Neutrophil (primary cell): ENCODE data around the gene TYROBP.

Experiments
- H3K27ac ChIP-seq: fragments of 200-600 bp; sonication (generic); 2 replicates; pipeline ENCODE4 v1.5.1; 2016; ENCODE audit warnings: mild to moderate bottlenecking, moderate library complexity
- H3K27me3 ChIP-seq: fragments of 200-600 bp; sonication (generic); 2 replicates; pipeline ENCODE4 v1.6.0; 2016; ENCODE audit warnings: mild to moderate bottlenecking
- H3K36me3 ChIP-seq: fragments of 200-600 bp; sonication (generic); 2 replicates; pipeline ENCODE4 v1.5.1; 2017
- H3K4me1 ChIP-seq, 2 experiments: fragments of 200-600 bp in 1 of 2; sonication (generic) in 1 of 2; 1 replicate in 1 of 2; 2 replicates in 1 of 2; pipeline versions ENCODE4 v1.5.1 to v1.6.1; 2013 to 2016; ENCODE audit warnings: low read depth in 1 of 2, low read length in 1 of 2, mild to moderate bottlenecking in 1 of 2, moderate library complexity in 1 of 2; ENCODE audit not compliant: control insufficient read depth in 1 of 2, insufficient read depth in 1 of 2
- H3K4me3 ChIP-seq, 2 experiments: fragments of 200-600 bp in 1 of 2; sonication (generic) in 1 of 2; 1 replicate in 1 of 2; 2 replicates in 1 of 2; pipeline ENCODE4 v1.5.1; 2013 to 2016; ENCODE audit warnings: low read depth in 1 of 2, low read length in 1 of 2, mild to moderate bottlenecking in 1 of 2, moderate library complexity in 1 of 2
- H3K9me3 ChIP-seq: fragments of 200-600 bp; sonication (generic); 2 replicates; pipeline ENCODE4 v1.5.1; 2016
- CTCF ChIP-seq: fragments of 200-600 bp; sonication (generic); IDR thresholded peaks from 2 replicates; pipeline ENCODE4 v1.5.1; 2016; ENCODE audit warnings: antibody characterized with exemption

TYROBP gene

DNA sequence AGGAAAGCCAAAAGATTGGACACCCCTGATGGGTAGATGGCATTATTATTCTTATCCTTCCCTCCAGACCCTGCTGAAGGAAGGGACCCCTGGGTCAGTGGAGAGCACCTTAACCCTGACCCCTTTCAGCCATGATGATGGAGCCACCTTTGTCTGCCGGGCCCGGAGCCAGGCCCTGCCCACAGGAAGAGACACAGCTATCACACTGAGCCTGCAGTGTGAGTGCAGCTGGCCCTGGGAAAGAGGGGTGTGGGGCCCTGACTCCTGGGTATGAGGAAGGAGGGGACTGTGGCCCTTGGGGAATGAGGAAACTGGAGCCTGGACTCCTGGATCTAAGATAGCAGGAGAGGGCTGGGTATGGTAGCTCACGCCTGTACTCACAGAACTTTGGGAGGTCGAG, 48.7 kb downstream of the TYROBP start:
- no peak overlapping the region for H3K27ac ChIP-seq
- no peak for TF ChIP-seq CTCF
- H3K9me3 ChIP-seq = no peaks in the 10 kb centered on the region
- H3K36me3 ChIP-seq = no peaks in the 10 kb centered on the region
- H3K4me1 ChIP-seq = peaks cover 3 to 4% of the 10 kb centered on the region in 2 experiments
- H3K4me3 ChIP-seq = no peak overlapping the region
- peaks cover 100% of the 10 kb centered on the region for H3K27me3 ChIP-seq

GRCh38 chr19:35858311-35858710, 49.8 kb downstream of the TYROBP start:
- peaks cover 3 to 4% of the 10 kb centered on the region in 2 experiments for H3K4me1 ChIP-seq
- no peaks in the 10 kb centered on the region for H3K36me3 ChIP-seq
- no peak for TF ChIP-seq CTCF
- H3K27me3 ChIP-seq = peaks cover 100% of the 10 kb centered on the region
- H3K4me3 ChIP-seq = no peak overlapping the region
- no peak overlapping the region for H3K27ac ChIP-seq
- no peaks in the 10 kb centered on the region for H3K9me3 ChIP-seq

DNA sequence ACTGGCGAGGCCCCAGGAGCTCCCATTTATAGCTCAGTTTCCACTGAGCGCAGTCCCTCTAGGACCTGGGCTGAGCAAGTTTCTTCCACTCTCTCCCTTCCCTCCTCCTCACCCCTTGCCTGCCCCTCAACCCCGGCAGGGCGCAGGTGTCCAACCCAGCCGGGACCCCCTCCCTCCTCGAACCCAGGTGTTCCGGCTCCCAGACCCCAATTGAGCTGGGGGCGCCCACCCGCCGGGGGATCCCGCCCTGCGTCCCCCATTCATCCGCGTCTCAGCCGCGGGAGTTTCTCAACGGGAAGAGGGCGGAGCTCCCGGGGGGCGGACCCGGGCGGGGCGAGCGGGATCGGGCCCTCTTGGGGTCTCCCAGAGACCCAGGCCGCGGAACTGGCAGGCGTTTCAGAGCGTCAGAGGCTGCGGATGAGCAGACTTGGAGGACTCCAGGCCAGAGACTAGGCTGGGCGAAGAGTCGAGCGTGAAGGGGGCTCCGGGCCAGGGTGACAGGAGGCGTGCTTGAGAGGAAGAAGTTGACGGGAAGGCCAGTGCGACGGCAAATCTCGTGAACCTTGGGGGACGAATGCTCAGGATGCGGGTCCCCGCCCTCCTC, 51.4 kb downstream of the TYROBP start, which contains the start of gene KIRREL2:
KIRREL2 (plus strand) TSS at position 366 of the 604 bp plus-strand sequence; CDS start at position 575, 209 bp downstream.
- H3K4me1 ChIP-seq = peaks cover 3 to 4% of the 10 kb centered on the region in 2 experiments
- no peak within 1 kb of the TSS for H3K27ac ChIP-seq
- H3K9me3 ChIP-seq = no peaks in the 10 kb centered on the region
- no peaks in the 10 kb centered on the region for H3K36me3 ChIP-seq
- H3K27me3 ChIP-seq = peaks cover 100% of the 10 kb centered on the region
- H3K4me3 ChIP-seq = peak within 1 kb of the TSS; percentile 61 to 67
- no peak for TF ChIP-seq CTCF
